Astrocyte (in vitro differentiated cells and primary cell): ENCODE measurements around the gene SGIP1. TPM values are rescaled to one million over a fixed set of nuclear protein-coding genes. Genes with fewer than 3 reads are reported as not detected.

ENCODE experiments used
- DNase-seq: peaks from one replicate; pipeline ENCODE4 v3.0.0-alpha.2; 2010; ENCODE audit warnings: low read depth
- FAIRE-seq: peaks from 2 replicates; lab custom pipeline; 2011; peaks lifted over from hg19 to GRCh38; lab: Jason Lieb, UNC
- H2AFZ ChIP-seq: 2 replicates; pipeline ENCODE4 v1.6.0; 2012; ENCODE audit warnings: low read depth, low read length, inconsistent platforms
- H3K27ac ChIP-seq: 2 replicates; pipeline ENCODE4 v1.5.1; 2011; ENCODE audit warnings: low read depth, low read length, inconsistent platforms
- H3K27me3 ChIP-seq: 2 replicates; pipeline ENCODE4 v1.6.0; 2011; ENCODE audit warnings: low read length, inconsistent platforms; ENCODE audit not compliant: insufficient read depth
- H3K36me3 ChIP-seq: 2 replicates; pipeline ENCODE4 v1.5.1; 2011; ENCODE audit warnings: low read length, inconsistent platforms; ENCODE audit not compliant: insufficient read depth
- H3K4me1 ChIP-seq: 2 replicates; pipeline ENCODE4 v1.5.1; 2011; ENCODE audit warnings: low read length, inconsistent platforms; ENCODE audit not compliant: insufficient read depth
- H3K4me2 ChIP-seq: 2 replicates; pipeline ENCODE4 v1.6.0; 2012; ENCODE audit warnings: low read length, inconsistent platforms
- H3K4me3 ChIP-seq: 2 replicates; pipeline ENCODE4 v1.5.1; 2011; ENCODE audit warnings: low read depth, mild to moderate bottlenecking, low read length, inconsistent platforms; ENCODE audit not compliant: insufficient read depth
- H3K79me2 ChIP-seq: 2 replicates; pipeline ENCODE4 v1.6.0; 2012; ENCODE audit warnings: mild to moderate bottlenecking, low read length, inconsistent platforms; ENCODE audit not compliant: insufficient read depth
- H3K9ac ChIP-seq: 2 replicates; pipeline ENCODE4 v1.6.0; 2012; ENCODE audit warnings: mild to moderate bottlenecking, low read length, inconsistent platforms
- H3K9me3 ChIP-seq: 2 replicates; pipeline ENCODE4 v1.5.1; 2012; ENCODE audit warnings: low read depth, mild to moderate bottlenecking, low read length, inconsistent platforms; ENCODE audit not compliant: insufficient read depth
- H4K20me1 ChIP-seq: 2 replicates; pipeline ENCODE4 v1.6.0; 2012; ENCODE audit warnings: low read length, inconsistent platforms; ENCODE audit not compliant: insufficient read depth
- H3K27ac Mint-ChIP-seq: one replicate; pipeline ENCODE4 v1.8.0; 2021; ENCODE audit warnings: mild to moderate bottlenecking, mixed read lengths; ENCODE audit not compliant: unreplicated experiment
- H3K27me3 Mint-ChIP-seq: one replicate; pipeline ENCODE4 v1.8.0; 2021; ENCODE audit warnings: low read depth, mixed read lengths; ENCODE audit not compliant: unreplicated experiment
- H3K36me3 Mint-ChIP-seq: one replicate; pipeline ENCODE4 v1.8.0; 2021; ENCODE audit warnings: low read depth, mixed read lengths; ENCODE audit not compliant: unreplicated experiment
- H3K4me1 Mint-ChIP-seq: one replicate; pipeline ENCODE4 v1.8.0; 2021; ENCODE audit warnings: low read depth, mixed read lengths; ENCODE audit not compliant: unreplicated experiment
- H3K4me3 Mint-ChIP-seq: one replicate; pipeline ENCODE4 v1.8.0; 2021; ENCODE audit warnings: mild to moderate bottlenecking, moderate library complexity, mixed read lengths; ENCODE audit not compliant: unreplicated experiment
- H3K9me3 Mint-ChIP-seq: one replicate; pipeline ENCODE4 v1.8.0; 2021; ENCODE audit warnings: mild to moderate bottlenecking, mixed read lengths; ENCODE audit not compliant: unreplicated experiment
- CTCF ChIP-seq: IDR thresholded peaks from 2 replicates; pipeline ENCODE4 v1.5.1; 2011; ENCODE audit warnings: low read depth, mild to moderate bottlenecking, inconsistent platforms, low read length, moderate library complexity; ENCODE audit not compliant: insufficient read depth
- EZH2 ChIP-seq: IDR thresholded peaks from 2 replicates; pipeline ENCODE4 v1.6.1; 2012; ENCODE audit warnings: mild to moderate bottlenecking, low read length, inconsistent platforms; ENCODE audit not compliant: insufficient read depth
- total RNA-seq: library from RNA; stranded (reverse); gene quantifications from 2 replicates; pipeline ENCODE4 v1.2.1, GENCODE V29; 2021

The SGIP1 gene
- total RNA-seq, 1 donor from 2014 or later: 8.8 TPM

- Mint-ChIP-seq H3K4me1 (peaks cover 9% of the 10 kb centered on the region), H3K27ac (peak overlapping the region; percentile 83), H3K4me3 (no peak overlapping the region), H3K9me3 (peaks cover 3% of the 10 kb centered on the region), H3K27me3 (no peaks in the 10 kb centered on the region), H3K36me3 (peaks cover 3% of the 10 kb centered on the region)
- FAIRE-seq (no peak), DNase-seq (no peak)
- TF ChIP-seq CTCF (no peak), EZH2 (no peak)
- Histone ChIP-seq H3K4me2 (peak overlapping the region; percentile 56), H2AFZ (no peak overlapping the region), H3K27ac (peak overlapping the region; percentile 59), H3K36me3 (no peaks in the 10 kb centered on the region), H3K4me1 (peaks cover 18% of the 10 kb centered on the region), H3K9ac (peak overlapping the region; percentile 45), H3K79me2 (no peaks in the 10 kb centered on the region), H3K27me3 (no peaks in the 10 kb centered on the region), H3K4me3 (no peak overlapping the region), H3K9me3 (no peaks in the 10 kb centered on the region), H4K20me1 (no peaks in the 10 kb centered on the region)
Observed at GRCh38 chr1:66599899-66600737, 66.2 kb downstream of the SGIP1 start.

- no peaks in the 10 kb centered on the region for H3K79me2 ChIP-seq
- Mint-ChIP-seq H3K36me3 (no peaks in the 10 kb centered on the region), H3K4me3 (no peak overlapping the region), H3K27me3 (no peaks in the 10 kb centered on the region), H3K9me3 (no peaks in the 10 kb centered on the region), H3K27ac (no peak overlapping the region), H3K4me1 (no peaks in the 10 kb centered on the region)
- TF ChIP-seq EZH2 (no peak), CTCF (no peak)
- H3K9ac ChIP-seq: no peak overlapping the region
- H3K4me1 ChIP-seq: peaks cover 4% of the 10 kb centered on the region
- no peaks in the 10 kb centered on the region for H3K36me3 ChIP-seq
- no peak overlapping the region for H3K27ac ChIP-seq
- H3K4me2 ChIP-seq: no peak overlapping the region
- FAIRE-seq: peak; percentile 62
- no peak overlapping the region for H2AFZ ChIP-seq
- no peaks in the 10 kb centered on the region for H3K27me3 ChIP-seq
- H3K4me3 ChIP-seq: no peak overlapping the region
- H3K9me3 ChIP-seq: no peaks in the 10 kb centered on the region
- no peaks in the 10 kb centered on the region for H4K20me1 ChIP-seq
- DNase-seq: no peak
Observed at GRCh38 chr1:66605419-66605997, 71.6 kb downstream of the SGIP1 start.
